ENCODE data around the gene AP2A2.

AP2A2 gene

GRCh38 chr11:924406-925157, 1.1 kb upstream of the AP2A2 start:
- no peak for DNase-seq (ENCODE audit: low read depth, low spot score)

DNA sequence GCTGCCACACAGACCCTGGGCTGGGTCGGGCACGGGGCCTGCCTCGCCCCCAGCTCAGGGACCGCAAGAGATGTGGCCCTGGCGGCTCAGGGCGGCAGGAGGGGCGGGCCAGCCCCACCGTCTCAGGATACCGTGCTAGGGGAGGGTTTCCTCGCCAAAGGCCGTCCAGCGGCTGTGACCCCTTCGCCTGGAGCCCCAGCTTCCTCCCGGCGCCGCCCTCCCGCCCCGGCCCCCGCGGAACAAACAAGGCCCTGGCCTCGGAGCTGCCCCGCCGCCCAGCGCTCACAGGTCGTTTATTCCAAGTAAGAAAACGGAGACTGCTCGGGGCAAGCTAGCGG, 543 bp upstream of the AP2A2 start:
- DNase-seq (ENCODE audit: low read depth, low spot score), result no peak

DNA sequence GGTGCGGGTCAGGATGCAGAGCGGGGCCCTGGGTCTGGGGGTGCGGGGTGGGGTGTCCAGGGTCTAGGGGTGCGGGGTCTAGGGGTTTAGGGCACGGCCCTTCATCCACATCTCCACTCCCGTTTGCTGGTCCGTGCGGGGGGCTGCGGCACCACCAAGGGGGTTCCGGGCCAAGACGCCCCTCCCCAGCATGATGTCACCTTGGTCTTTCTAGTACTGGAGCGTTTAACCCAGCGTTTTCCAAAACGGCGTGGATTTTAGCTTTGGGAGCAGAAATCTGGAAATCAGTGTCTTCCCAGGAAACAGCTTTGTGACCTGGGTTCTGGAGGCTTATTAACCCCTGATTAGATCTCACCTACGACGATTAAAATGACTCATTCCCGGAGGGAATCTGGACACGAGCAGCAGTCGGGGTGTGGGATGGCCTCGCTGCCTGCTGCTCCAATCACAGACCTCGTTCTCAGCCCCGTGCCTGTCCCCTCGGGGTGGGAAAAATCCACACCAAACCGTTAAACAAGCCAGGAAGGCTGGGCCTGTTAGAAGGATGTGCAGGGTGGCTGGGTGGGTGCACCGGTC, 759 bp downstream of the AP2A2 start:
- DNase-seq (ENCODE audit: low read depth, low spot score), result no peak

DNA sequence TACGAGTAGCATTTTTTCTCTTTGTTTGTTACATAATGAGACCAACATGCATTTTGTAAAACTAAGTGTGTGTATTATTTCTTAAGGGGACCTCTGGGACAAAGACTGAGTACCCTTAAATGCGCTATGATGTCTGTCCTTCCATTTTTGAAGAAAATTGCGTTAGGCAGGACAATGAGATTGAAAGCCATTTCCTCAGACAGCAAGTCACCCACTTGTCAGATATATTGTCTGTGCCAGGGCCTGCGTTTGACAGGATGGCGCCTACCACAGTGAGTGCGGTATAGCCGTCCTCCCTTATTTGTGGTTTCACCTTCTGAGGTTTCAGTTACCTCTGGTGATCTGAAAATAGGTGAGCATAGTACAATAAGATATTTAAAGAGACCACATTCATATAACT, 2.2 kb downstream of the AP2A2 start:
- DNase-seq (ENCODE audit: low read depth, low spot score), result no peak

- DNase-seq (ENCODE audit: low read depth, low spot score), result no peak
These were observed 3.1 kb downstream of the AP2A2 start for GRCh38 chr11:928786-929185.

- no peak for DNase-seq (ENCODE audit: low read depth, low spot score)
These were observed 3.7 kb downstream of the AP2A2 start for GRCh38 chr11:929405-929804.

DNA sequence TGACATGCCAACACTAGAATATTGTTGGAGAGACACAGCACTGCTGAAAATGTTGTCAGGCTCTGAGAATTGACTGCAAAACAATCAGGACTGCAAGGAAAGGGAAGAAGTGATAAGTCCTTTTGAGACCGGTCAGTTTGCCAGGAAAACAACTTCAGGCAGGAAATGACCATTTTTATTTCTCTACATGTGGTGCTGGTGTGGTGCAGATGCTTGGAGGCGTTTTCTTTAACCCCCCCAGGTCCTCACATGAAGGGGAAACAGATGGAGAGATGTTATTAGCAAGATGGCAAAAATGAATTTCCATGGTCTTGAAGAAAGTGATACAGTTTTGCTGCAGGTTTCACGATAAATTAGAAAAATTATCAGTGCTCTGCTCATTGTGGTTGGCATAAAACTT, 5.7 kb downstream of the AP2A2 start:
- no peak for DNase-seq (ENCODE audit: low read depth, low spot score)

GRCh38 chr11:932435-932834, 6.8 kb downstream of the AP2A2 start:
- no peak for DNase-seq (ENCODE audit: low read depth, low spot score)

DNA sequence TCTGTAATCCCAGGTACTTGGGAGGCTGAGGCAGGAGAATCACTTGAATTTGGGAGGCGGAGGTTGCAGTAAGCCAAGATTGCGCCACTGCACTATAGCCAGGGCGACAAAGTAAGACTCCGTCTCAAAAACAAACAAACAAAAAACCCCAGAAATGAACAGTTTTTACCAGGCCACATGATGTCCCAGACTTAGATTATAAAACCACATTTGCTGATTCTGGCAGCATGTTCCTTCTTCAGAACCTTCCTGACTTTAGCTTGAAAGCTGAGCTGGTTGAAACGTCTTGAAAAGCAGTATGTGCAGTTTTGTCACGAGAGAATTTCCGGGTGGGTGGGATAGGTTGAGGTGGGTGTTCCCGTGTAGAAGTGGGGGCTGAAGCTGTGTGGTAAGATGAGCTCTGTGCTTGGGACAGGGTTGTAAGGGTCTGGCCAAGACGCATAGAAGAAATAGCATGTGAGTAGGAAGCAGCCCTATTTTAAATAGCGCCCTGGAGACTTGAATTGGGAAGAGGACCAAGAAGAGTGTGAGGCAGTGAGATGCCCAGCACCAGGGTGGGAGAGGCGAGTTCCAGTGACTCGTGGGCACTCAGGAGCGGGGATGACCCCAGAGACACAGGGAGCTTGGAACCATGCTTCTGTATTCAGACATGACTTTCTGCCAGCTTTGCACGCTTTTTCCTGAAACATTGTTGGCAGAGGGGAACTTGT, 7.6 kb downstream of the AP2A2 start:
- DNase-seq (ENCODE audit: low read depth, low spot score), result no peak

DNA sequence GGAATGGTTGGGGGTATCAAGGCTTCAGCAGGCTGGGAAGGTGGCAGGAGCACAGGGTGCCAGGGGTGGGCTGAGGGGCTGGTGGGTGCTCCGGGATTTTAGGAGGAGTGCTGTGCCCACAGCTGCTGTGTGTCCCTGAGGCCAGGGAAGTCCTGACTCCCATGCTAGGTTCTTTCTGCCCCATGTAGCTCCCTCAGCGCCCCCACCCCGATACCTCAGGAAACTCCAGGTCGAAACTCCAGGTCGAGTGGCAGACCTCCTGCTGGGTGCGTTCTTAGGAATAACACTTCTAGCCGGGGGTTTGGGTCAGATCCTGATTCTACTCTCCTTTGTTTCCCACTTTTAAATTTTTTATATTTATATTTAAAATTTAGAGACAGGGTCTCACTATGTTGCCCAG, 8.3 kb downstream of the AP2A2 start:
- DNase-seq (ENCODE audit: low read depth, low spot score), result no peak

- DNase-seq (ENCODE audit: low read depth, low spot score), result no peak
These were observed 8.9 kb downstream of the AP2A2 start for GRCh38 chr11:934527-934926.

- no peak for DNase-seq (ENCODE audit: low read depth, low spot score)
These were observed 10.5 kb downstream of the AP2A2 start for GRCh38 chr11:936199-936598.

GRCh38 chr11:937841-938261, 12.2 kb downstream of the AP2A2 start:
- no peak for DNase-seq (ENCODE audit: low read depth, low spot score)

DNA sequence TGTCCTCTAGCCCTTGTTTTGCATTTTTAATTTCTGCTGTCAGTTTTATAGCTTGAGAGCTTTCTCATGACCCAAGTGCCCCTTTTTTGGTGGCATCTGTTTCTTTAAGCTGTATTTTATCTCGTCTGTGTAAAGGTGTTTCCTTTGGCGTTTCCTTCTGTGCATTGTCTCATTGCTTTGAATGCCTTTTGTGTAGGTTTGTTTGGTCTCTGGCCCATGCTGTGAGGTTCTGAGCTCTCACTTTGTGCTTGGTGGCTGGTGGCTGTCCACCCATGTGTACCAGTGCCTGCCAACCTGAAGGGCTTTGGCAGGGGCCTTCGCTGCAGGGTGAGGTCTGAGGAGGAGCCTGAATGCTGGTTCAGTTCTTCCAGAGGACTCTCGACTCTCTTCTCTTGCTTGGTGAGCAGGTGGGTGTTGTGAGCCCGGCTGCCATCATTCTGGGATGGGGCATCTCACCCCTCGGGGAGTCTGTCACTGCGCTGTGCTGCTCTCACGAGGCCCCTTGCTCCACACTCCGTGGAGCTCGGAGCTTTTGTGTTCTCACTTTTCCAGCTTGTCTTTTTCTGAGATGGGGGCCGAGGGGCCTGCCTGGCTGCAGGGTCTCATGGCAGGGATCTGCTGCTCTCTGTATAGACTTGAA, 14.9 kb downstream of the AP2A2 start:
- DNase-seq (ENCODE audit: low read depth, low spot score), result no peak

DNA sequence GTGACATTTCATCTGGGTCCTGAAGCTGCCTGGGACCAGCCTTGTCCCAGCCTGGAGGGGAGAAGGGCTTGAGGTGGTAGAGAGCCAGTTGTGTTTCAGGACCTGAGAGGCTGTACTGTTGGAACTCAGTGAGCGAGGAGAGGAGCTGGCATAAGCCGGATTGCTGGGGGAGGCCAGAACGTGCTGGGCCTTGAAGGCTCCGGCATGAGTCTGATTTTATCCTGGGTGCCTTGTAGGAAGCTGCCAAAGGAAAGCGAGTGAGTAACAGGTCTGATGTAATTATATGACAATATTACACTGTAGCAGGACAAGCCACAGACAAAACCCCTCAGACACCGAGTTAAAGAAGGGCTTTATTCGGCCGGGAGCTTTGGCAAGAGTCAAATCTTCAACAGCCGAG, 17.2 kb downstream of the AP2A2 start:
- DNase-seq (ENCODE audit: low read depth, low spot score), result no peak

GRCh38 chr11:944711-945470, 19.2 kb downstream of the AP2A2 start:
- DNase-seq (ENCODE audit: low read depth, low spot score), result peak; percentile 99

- DNase-seq (ENCODE audit: low read depth, low spot score), result peak; percentile 72
These were observed 20.3 kb downstream of the AP2A2 start for GRCh38 chr11:945986-946385.

- DNase-seq (ENCODE audit: low read depth, low spot score), result no peak
These were observed 22.1 kb downstream of the AP2A2 start for GRCh38 chr11:947744-948143.

- DNase-seq (ENCODE audit: low read depth, low spot score), result no peak
These were observed 25.8 kb downstream of the AP2A2 start for GRCh38 chr11:951507-951906.

DNA sequence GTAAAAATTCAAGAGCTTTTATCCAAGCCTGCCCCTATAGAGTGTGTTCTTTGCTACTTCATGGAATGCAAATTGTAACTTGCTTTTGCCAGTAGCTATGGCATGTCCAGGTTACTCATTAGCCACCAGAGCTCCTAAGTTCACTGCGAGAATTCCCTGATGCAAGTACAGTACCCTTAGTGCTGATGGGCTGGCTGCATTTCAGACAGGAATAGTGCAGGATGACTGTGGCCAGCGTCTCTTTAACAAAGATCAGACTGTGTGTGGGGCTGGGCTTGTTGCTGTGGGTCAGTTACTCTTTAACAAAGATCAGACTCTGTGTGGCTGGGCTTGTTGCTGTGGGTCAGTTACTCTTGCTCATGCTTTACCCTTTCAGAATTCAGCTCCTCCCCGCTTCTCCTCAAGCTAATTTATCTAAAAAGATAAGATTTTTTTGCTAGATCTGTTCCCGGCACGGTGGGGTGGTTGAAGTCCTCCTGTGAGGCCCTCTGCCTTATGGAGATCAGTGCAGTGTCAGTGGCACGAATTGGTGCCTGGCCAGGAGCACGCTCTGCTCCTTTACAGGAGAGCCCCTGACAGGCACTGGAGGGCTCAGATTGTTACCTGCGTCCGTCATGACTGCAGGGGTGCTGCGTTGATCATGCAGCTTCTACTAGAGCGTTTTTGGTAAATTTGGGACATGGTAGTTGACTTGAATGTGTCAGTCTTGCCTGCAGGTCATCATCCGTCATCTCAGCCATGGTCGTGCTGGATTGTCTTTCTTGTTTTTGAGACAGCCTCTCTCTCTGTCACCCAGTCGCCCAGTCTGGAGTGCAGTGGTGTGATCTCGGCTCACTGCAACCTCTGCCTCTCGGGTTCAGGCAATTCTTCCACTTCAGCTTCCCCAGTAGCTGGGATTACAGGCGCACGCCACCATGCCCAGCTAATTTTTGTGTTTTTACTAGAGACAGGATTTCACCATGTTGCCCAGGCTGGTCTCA, 27.0 kb downstream of the AP2A2 start:
- no peak for DNase-seq (ENCODE audit: low read depth, low spot score)

GRCh38 chr11:953512-953911, 27.8 kb downstream of the AP2A2 start:
- no peak for DNase-seq (ENCODE audit: low read depth, low spot score)

Measured in iPS DF 19.7 (cell line).